Upper lobe of right lung (tissue), 1 donor: Measurements from ENCODE around the gene LLGL1. TPM values are rescaled to one million over a fixed set of nuclear protein-coding genes. Genes with fewer than 3 reads are reported as not detected.

Source experiments
- ATAC-seq: fragments of 200-7000 bp; cut with Tn5 transposase; one replicate; pipeline ENCODE4 v1.9.1; 2020; ENCODE audit warnings: mild to moderate bottlenecking, moderate library complexity
- DNase-seq: peaks from one replicate; pipeline ENCODE4 v3.0.0-alpha.2; 2020
- H3K27ac ChIP-seq: fragments of 200-600 bp; one replicate; pipeline ENCODE4 v1.8.0; 2022
- H3K27me3 ChIP-seq: fragments of 200-600 bp; one replicate; pipeline ENCODE4 v1.8.0; 2022; ENCODE audit warnings: mild to moderate bottlenecking
- H3K36me3 ChIP-seq: fragments of 200-600 bp; one replicate; pipeline ENCODE4 v1.8.0; 2022
- H3K4me1 ChIP-seq: fragments of 200-600 bp; one replicate; pipeline ENCODE4 v1.8.0; 2022
- H3K4me3 ChIP-seq: fragments of 200-600 bp; one replicate; pipeline ENCODE4 v1.8.0; 2022; ENCODE audit warnings: mild to moderate bottlenecking
- H3K9me3 ChIP-seq: fragments of 200-600 bp; one replicate; pipeline ENCODE4 v1.8.0; 2022
- CTCF ChIP-seq: fragments of 200-600 bp; IDR thresholded peaks from one replicate; pipeline ENCODE4 v1.8.0; 2022; ENCODE audit warnings: antibody characterized with exemption
- intact Hi-C: fragments of 100-400 bp; cut with DNase I; formaldehyde crosslinking; loops from one replicate; pipeline ENCODE4 v1.11.0; 2022
- total RNA-seq: library from RNA; stranded (reverse); fragmentation: NEBNext Ultra II Directional; extraction: Animal tissue kit (Norgen Biotek cat#: 25700); gene quantifications from one replicate; pipeline ENCODE4 v1.2.1, GENCODE V29; 2021
- donor health status: DM: no; HTN: yes; CAD: no; lungs with severe emphysema.

Gene LLGL1
- total RNA-seq, 1 donor from 2014 or later: 11.7 TPM

DNA sequence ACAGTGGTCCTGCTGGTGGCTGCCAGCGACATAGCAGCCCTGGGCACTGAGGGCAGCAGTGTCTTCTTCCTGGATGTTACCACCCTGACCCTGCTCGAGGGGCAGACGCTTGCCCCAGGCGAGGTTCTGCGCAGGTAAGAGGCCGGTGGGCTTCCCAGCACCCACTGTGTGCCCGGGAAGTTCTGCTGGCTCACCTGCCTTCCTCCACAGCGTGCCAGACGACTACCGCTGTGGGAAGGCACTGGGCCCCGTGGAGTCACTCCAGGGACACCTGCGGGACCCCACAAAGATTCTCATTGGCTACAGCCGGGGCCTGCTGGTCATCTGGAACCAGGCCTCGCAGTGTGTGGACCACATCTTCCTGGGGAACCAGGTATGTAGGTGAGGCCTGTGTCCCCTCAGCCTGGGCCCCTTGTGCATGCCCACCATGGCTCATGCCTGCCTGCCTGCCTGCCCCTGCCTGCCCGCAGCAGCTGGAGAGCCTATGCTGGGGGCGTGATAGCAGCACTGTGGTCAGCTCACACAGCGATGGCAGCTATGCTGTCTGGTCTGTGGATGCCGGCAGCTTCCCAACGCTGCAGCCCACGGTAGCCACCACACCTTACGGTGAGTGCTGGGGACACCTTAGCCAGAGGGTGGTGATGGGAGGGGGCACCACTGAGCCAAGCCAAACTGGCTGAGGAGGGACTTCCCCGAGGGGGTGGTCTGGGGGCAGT, 8.5 kb downstream of the LLGL1 start:
- Histone ChIP-seq H3K4me1 (no peaks in the 10 kb centered on the region), H3K27ac (no peak overlapping the region), H3K9me3 (no peaks in the 10 kb centered on the region), H3K36me3 (peaks cover 15% of the 10 kb centered on the region), H3K27me3 (no peaks in the 10 kb centered on the region), H3K4me3 (no peak overlapping the region)
- DNase-seq (no peak), ATAC-seq (no peak)
- intact Hi-C loops: no loop called here
- TF ChIP-seq CTCF: no peak

- no peak overlapping the region for H3K27ac ChIP-seq
- H3K9me3 ChIP-seq: no peaks in the 10 kb centered on the region
- H3K36me3 ChIP-seq: peaks cover 15% of the 10 kb centered on the region
- H3K4me3 ChIP-seq: no peak overlapping the region
- intact Hi-C loops: no loop called here
- no peak for TF ChIP-seq CTCF
- no peaks in the 10 kb centered on the region for H3K27me3 ChIP-seq
- H3K4me1 ChIP-seq: no peaks in the 10 kb centered on the region
- ATAC-seq (no peak), DNase-seq (no peak)
Observed at GRCh38 chr17:18234853-18235380, 9.5 kb downstream of the LLGL1 start.

DNA sequence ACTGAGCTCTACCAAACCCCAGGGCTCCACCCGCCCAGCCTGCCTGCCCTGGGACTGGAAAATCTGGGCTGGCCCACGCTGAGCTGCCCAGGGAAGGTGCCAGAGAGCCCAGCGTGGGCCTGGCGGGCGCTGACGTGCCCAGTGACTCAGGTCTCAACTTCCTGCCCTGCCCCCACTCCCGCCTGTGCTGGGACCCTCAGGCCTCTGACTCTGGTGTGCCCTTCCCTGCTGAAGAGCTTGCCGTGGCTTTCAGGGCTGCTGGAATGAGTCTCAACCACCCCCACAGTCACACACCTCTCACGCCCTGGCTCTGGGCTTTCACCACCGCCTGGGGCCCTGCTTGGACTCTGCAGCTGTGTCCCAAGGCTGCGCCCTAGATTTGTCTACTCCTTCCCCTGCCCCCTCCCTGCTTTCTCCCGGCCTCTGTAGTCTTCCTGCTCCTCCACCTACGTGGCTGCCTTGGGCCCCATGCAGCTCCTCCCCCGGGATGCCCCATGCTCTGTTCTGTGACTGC, 10.4 kb downstream of the LLGL1 start:
- Histone ChIP-seq H3K27ac (no peak overlapping the region), H3K27me3 (no peaks in the 10 kb centered on the region), H3K36me3 (peaks cover 15% of the 10 kb centered on the region), H3K9me3 (no peaks in the 10 kb centered on the region), H3K4me3 (no peak overlapping the region), H3K4me1 (no peaks in the 10 kb centered on the region)
- intact Hi-C loops: loop anchor here (2.0 kb wide), 1 partner anchor 29 kb away; no protein-coding TSS in a partner anchor
- no peak for TF ChIP-seq CTCF
- DNase-seq (no peak), ATAC-seq (no peak)

DNA sequence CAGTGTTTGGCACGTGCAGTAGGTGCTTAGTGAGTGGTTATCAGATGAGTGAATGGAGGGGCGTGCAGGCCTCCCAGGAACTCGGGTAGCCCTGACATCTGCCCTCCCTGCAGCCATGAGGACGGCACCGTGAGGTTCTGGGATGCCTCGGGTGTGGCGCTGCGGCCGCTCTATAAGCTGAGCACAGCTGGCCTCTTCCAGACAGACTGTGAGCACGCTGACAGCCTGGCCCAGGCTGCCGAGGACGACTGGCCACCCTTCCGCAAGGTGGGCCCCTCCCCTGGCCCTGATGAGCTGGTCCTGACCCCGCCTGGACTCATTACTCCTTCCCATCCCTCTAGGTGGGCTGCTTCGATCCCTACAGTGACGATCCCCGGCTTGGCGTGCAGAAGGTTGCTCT, 11.1 kb downstream of the LLGL1 start:
- ATAC-seq (no peak), DNase-seq (no peak)
- Histone ChIP-seq H3K4me1 (no peaks in the 10 kb centered on the region), H3K9me3 (no peaks in the 10 kb centered on the region), H3K27ac (no peak overlapping the region), H3K36me3 (peaks cover 15% of the 10 kb centered on the region), H3K4me3 (no peak overlapping the region), H3K27me3 (no peaks in the 10 kb centered on the region)
- intact Hi-C loops: loop anchor here (2.0 kb wide), 1 partner anchor 30 kb away; no protein-coding TSS in a partner anchor
- TF ChIP-seq CTCF: no peak

DNA sequence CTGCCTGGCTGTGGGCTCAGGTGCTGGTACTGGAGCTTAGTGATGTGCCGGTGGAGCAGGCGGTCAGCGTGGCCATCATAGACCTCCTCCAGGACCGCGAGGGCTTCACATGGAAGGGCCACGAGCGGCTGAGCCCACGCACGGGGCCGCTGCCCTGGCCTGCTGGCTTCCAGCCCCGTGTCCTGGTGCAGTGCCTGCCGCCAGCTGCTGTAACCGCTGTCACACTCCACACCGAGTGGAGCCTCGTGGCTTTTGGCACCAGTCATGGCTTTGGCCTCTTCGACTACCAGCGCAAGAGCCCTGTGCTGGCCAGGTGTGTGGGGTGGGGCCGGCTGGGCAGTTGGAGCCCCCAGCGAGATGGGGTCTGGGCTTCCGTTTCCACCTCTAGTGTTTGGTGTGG, 12.0 kb downstream of the LLGL1 start:
- peaks cover 15% of the 10 kb centered on the region for H3K36me3 ChIP-seq
- intact Hi-C loops: loop anchor here (2.0 kb wide), 1 partner anchor 31 kb away; no protein-coding TSS in a partner anchor
- no peaks in the 10 kb centered on the region for H3K27me3 ChIP-seq
- no peak for DNase-seq
- no peaks in the 10 kb centered on the region for H3K9me3 ChIP-seq
- H3K27ac ChIP-seq: no peak overlapping the region
- no peaks in the 10 kb centered on the region for H3K4me1 ChIP-seq
- H3K4me3 ChIP-seq: no peak overlapping the region
- no peak for TF ChIP-seq CTCF
- no peak for ATAC-seq
